CD4-positive, alpha-beta T cell treated with Interleukin-4 for 1 hour (primary cell): ENCODE data around the gene TOX2.

Experiments used
- DNase-seq, 2 donors: peaks; one replicate each; pipeline ENCODE4 v3.0.0-alpha.2; 2020 to 2022

TOX2 gene

GRCh38 chr20:44083220-44083933 lies 168.7 kb downstream of the TOX2 start:
- DNase-seq = no peak

- no peak for DNase-seq
Measured at GRCh38 chr20:44084439-44084838, 169.8 kb downstream of the TOX2 start.

GRCh38 chr20:44084891-44085290 lies 170.2 kb downstream of the TOX2 start:
- DNase-seq = no peak

GRCh38 chr20:44085616-44086434 lies 171.2 kb downstream of the TOX2 start:
- DNase-seq = no peak

GRCh38 chr20:44087051-44087856 lies 172.6 kb downstream of the TOX2 start:
- DNase-seq = no peak

- DNase-seq = no peak
Measured at GRCh38 chr20:44087857-44088120, 173.1 kb downstream of the TOX2 start.

GRCh38 chr20:44089987-44090674 lies 175.5 kb downstream of the TOX2 start:
- DNase-seq = peak; percentile 17 to 48

- DNase-seq = no peak
Measured at GRCh38 chr20:44091026-44091425, 176.4 kb downstream of the TOX2 start.

GRCh38 chr20:44092551-44093248 lies 178.0 kb downstream of the TOX2 start:
- peak in 1 of 2 donors; percentile 18 for DNase-seq

- no peak for DNase-seq
Measured at GRCh38 chr20:44093249-44093582, 178.6 kb downstream of the TOX2 start.

- DNase-seq = no peak
Measured at GRCh38 chr20:44095831-44096230, 181.2 kb downstream of the TOX2 start.

- no peak for DNase-seq
Measured at GRCh38 chr20:44097521-44098255, 183.0 kb downstream of the TOX2 start.

GRCh38 chr20:44098256-44098630 lies 183.6 kb downstream of the TOX2 start:
- no peak for DNase-seq

GRCh38 chr20:44098657-44099056 lies 184.0 kb downstream of the TOX2 start:
- DNase-seq = no peak

- no peak for DNase-seq
Measured at GRCh38 chr20:44099832-44100231, 185.2 kb downstream of the TOX2 start.

- DNase-seq = no peak
Measured at GRCh38 chr20:44102582-44102981, 187.9 kb downstream of the TOX2 start.

- no peak for DNase-seq
Measured at GRCh38 chr20:44104798-44105517, 190.3 kb downstream of the TOX2 start.

GRCh38 chr20:44106615-44107014 lies 192.0 kb downstream of the TOX2 start:
- no peak for DNase-seq

GRCh38 chr20:44109951-44110361 lies 195.3 kb downstream of the TOX2 start:
- DNase-seq = no peak

- no peak for DNase-seq
Measured at GRCh38 chr20:44110816-44111568, 196.3 kb downstream of the TOX2 start.
